HG02885 (cell line): ENCODE data around the gene ANO1.
"Not testable (repeated sequence)": the region's sequence is repeated elsewhere in the genome, so short reads cannot be mapped to it uniquely, and the experiment has no call there.

Source experiments
- ATAC-seq: cut with Tn5 transposase; IDR thresholded peaks from one replicate; pipeline ENCODE4 v1.9.1; 2021; ENCODE audit warnings: mild to moderate bottlenecking; ENCODE audit not compliant: unreplicated experiment, poor library complexity

Gene ANO1

GRCh38 chr11:70183483-70184176, 105.5 kb downstream of the ANO1 start:
- no peak for ATAC-seq

GRCh38 chr11:70184396-70184795, 106.3 kb downstream of the ANO1 start:
- ATAC-seq: no peak

DNA sequence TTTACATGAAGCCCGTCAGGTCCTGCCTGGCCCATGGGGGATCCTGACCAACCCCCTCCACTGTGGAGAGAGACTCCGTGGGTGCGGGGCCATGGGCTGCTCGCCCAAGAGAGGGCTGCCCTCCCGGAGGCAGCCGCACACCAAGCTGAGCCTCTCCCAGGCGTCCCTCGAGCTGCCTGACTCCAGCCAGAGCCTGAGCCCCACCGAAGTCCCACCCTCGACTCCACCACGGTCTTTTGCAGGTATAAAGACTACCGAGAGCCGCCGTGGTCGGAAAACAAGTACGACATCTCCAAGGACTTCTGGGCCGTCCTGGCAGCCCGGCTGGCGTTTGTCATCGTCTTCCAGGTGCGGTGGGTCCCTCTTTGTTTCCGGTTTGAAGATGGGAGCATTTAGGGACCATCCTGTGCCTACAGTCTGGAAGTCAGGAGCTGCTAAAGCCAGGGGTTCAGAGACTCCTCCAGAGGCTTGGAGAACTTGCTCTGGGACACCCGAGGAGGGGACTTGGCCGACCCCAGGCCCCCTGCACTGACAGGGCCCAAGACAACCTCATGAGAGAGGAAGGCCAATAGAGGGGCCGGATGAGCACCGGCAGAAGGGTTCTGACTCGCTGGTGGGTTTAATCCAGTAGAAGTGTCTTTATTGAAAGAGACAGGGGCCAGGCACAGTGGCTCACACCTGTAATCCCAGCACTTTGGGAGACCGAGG, 107.4 kb downstream of the ANO1 start:
- ATAC-seq: no peak

DNA sequence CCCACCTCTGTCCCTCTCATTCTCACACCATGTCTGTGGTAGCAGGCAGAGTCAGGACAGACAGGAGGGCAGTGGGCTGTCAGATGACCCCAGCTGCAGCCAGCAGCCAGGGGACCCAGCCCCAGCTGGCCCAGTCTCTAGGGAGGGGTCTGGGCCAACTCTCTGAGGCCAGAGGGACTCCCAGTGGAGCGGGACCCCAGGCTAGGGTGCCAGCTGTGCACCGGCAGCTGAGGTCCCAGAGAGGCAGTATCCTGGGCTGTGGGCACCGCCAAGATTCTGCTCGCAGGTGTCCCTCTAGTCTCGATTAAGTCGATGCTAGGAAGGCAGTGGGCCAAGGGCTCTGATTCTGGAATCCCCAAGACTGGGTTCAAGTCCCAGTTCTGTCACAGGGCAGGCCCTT, 108.3 kb downstream of the ANO1 start:
- ATAC-seq: no peak

GRCh38 chr11:70186936-70187335, 108.8 kb downstream of the ANO1 start:
- ATAC-seq: no peak

DNA sequence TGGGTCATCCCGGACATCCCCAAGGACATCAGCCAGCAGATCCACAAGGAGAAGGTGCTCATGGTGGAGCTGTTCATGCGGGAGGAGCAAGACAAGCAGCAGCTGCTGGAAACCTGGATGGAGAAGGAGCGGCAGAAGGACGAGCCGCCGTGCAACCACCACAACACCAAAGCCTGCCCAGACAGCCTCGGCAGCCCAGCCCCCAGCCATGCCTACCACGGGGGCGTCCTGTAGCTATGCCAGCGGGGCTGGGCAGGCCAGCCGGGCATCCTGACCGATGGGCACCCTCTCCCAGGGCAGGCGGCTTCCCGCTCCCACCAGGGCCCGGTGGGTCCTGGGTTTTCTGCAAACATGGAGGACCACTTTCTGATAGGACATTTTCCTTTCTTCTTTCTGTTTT, 109.7 kb downstream of the ANO1 start:
- ATAC-seq: no peak

GRCh38 chr11:70189622-70190021, 111.5 kb downstream of the ANO1 start:
- ATAC-seq: no peak

GRCh38 chr11:70191495-70192140, 113.5 kb downstream of the ANO1 start:
- ATAC-seq: no peak

GRCh38 chr11:70192666-70193410, 114.7 kb downstream of the ANO1 start:
- no peak for ATAC-seq

- ATAC-seq: no peak
These were observed 115.5 kb downstream of the ANO1 start for GRCh38 chr11:70193411-70194292.

- no peak for ATAC-seq
These were observed 117.0 kb downstream of the ANO1 start for GRCh38 chr11:70194792-70195791.

GRCh38 chr11:70200212-70200844, 122.2 kb downstream of the ANO1 start:
- ATAC-seq: no peak

- not testable (repeated sequence) for ATAC-seq
These were observed 122.9 kb downstream of the ANO1 start for GRCh38 chr11:70201047-70201446.

DNA sequence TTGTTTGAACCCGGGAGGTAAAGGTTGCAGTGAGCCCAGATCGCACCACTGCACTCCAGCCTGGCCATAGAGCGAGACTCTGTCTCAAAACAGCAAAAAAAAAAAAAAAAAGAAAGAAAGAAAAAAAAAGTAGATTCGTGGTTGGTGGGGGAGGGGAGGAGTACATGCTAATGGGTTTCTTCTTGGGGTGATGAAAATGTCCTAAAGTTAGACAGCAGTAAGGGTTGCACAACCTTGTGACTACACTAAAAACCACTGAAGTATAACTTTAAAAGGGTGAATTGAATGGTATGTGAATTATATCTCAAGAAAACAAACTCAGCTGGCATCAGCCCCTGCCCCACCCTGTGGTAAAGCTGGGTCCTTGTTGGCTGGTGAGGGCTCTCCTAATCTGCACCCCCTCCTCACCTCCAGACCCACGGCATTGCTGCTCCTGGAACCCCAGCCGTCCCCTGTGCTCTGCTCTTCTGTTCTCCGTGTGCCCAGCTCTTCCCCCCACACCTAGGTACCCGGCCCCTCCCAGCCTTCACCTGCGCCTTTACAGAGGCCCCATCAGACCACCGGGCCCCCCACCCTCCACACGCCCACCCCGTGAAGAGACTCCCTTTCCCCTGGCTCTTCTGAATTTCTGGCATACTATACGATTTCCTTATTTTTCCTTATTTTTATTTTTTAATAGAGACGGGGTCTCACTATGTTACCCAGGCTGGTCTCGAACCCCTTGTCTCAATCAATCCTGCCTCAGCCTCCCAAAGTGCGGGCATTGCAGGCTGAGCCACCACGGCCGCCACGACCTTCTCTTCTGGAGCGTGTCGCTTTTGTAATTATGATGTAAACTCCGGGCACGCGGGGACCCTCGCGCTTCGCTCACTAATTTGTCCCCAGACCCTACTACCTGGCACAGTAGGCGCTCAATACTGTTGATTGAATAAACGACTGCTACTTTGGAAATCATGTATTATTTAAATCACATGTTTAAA, 124.1 kb downstream of the ANO1 start:
- no peak for ATAC-seq

DNA sequence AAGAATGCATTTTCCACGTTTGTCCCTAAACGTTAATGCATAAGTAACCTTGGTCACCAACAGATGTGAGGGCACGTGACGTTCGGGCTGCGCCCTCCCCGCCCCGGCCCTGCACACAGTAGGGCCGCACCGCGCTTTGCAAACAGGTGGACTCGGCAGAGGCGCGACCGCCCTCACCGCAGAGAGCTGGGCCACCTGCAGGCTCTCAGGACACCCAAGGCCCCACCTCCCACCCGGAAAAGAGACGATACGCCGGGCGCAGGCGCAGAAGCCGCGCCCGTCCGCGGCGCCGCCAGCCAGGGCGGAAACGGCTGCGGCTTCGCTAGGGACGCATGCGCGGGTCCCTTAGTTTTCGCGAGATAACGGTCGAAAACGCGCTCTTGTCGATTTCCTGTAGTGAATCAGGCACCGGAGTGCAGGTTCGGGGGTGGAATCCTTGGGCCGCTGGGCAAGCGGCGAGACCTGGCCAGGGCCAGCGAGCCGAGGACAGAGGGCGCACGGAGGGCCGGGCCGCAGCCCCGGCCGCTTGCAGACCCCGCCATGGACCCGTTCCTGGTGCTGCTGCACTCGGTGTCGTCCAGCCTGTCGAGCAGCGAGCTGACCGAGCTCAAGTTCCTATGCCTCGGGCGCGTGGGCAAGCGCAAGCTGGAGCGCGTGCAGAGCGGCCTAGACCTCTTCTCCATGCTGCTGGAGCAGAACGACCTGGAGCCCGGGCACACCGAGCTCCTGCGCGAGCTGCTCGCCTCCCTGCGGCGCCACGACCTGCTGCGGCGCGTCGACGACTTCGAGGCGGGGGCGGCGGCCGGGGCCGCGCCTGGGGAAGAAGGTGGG, 125.0 kb downstream of the ANO1 start, which contains the start of gene FADD:
TSS of gene FADD (plus strand) at position 377 of the 831 bp plus-strand sequence. CDS start at position 541, 164 bp downstream.
- peak; percentile 83 for ATAC-seq
